HG03097 (cell line): ENCODE data around the gene ARMC8.
A peak's percentile ranks its signal among the peaks of the same experiment; 100 is the strongest.
"Not testable (repeated sequence)": the region's sequence is repeated elsewhere in the genome, so short reads cannot be mapped to it uniquely, and the experiment has no call there.

Experiments used
- ATAC-seq: cut with Tn5 transposase; IDR thresholded peaks from one replicate; pipeline ENCODE4 v1.9.1; 2021; ENCODE audit not compliant: unreplicated experiment, low FRiP score

ARMC8 gene

DNA sequence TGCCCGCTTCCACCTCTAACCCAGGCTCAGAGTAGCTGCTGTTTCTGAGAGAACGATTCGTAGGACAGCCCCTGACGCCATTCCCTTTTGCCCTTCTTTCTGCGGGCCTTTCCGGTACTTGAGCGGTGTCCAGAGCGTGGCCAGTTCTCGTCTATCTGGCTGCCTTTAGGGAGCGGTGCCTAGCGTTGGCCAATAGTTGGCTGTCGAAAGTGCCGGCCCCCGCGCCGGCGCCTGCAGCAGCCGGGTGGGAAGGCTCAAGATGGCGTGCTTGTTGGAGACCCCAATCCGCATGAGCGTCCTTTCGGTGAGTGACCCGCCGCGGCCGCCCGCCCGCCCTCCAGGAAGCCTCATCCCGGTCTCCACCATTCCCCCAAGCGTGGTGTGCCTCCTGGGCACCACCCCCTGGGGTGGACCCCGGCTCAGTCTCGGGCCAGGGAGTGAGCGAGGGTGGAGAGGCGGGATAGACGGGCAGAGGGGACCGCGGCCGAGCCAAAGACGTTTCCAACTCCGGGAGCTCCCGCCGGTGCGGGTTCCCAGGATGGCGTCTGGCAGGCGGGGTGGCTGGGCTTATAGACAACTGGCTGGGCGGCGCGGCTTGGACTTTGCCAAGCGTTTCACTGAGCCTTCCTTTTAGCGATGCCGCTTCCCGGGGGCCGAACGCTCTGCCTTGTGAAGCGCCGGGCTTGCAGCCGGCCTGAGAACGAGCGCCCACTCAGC lies at the start of gene ARMC8:
ARMC8 (plus strand) TSS at position 6 of the 717 bp plus-strand sequence; CDS start at position 260, 254 bp downstream.
- peak; percentile 52 for ATAC-seq

DNA sequence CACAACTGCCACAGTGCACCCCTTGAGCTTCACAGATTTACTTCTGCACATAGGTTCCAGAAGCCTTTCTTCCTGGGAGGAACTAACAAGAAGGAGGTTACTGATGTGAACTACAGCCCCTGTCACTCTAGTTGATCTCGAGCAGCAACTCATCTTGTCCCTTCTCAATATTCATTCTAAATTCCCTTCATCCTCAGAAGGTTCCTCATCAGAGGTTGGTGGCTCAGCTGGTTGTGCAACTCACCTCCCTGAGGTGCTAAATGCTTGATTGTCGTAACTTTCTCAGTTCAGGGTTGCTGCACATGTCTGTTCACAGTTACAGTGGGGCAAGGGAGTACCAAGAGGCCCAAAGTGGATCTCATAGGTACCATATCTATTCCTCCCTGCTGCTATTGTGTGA lies 49.2 kb upstream of the ARMC8 start:
- ATAC-seq = no peak

DNA sequence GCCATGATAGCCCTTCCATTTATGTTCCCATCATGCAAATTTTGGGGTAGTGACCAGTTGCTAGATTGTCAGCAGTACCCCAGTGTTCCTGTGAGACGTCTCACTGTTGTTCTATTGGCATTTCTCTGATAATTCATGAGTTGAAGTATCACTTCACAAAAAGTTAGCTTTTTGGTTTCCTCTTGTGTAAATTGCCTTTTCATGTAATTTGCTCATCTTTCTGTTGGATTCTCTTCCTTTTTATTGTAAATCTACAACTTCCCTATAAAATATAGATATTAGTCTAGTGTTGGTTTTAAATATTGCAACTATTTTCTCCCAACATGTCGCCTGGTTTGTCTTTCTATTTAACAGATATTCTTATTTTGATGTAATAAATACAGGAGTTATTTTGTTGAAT lies 47.4 kb upstream of the ARMC8 start:
- ATAC-seq = no peak

DNA sequence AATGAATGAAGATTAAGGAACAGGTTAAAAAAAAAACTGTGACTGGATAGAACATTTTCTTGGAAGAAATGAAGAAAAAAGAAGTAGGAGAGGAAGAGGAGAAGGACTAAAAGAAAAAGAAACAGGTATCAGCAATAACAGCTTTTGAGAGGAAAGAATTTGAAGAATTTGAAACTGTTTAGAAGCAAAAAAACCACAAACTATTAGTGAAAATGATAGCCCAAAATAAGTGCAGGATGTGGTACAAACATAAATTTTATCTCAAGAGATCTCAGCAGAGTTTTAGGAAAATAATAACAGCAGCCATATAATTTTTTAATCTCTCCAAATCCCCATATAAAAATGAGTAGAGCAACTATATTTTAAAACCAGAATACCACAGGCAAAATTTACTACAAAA lies 46.2 kb upstream of the ARMC8 start:
- ATAC-seq = no peak

DNA sequence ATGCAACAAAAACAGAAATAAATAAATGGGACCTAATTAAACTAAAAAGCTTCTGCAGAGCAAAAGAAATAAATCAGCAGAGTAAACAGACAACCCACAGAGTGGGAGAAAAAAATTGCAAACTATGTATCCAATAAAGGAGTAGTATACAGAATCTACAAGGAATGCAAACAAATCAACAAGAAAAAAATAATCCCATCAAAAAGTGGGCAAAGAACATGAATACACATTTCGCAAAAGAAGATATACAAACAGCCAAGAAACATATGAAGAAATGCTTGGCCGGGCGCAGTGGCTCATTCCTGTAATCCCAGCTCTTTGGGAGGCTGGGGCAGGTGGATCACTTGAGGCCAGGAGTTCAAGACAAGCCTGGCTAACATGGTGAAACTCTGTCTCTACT lies 44.9 kb upstream of the ARMC8 start:
- ATAC-seq = not testable (repeated sequence)

- ATAC-seq = no peak
These were observed 38.6 kb upstream of the ARMC8 start for GRCh38 chr3:138148503-138148902.

- ATAC-seq = no peak
These were observed 32.6 kb upstream of the ARMC8 start for GRCh38 chr3:138154534-138154933.

- no peak for ATAC-seq
These were observed 29.4 kb upstream of the ARMC8 start for GRCh38 chr3:138157743-138158142.

DNA sequence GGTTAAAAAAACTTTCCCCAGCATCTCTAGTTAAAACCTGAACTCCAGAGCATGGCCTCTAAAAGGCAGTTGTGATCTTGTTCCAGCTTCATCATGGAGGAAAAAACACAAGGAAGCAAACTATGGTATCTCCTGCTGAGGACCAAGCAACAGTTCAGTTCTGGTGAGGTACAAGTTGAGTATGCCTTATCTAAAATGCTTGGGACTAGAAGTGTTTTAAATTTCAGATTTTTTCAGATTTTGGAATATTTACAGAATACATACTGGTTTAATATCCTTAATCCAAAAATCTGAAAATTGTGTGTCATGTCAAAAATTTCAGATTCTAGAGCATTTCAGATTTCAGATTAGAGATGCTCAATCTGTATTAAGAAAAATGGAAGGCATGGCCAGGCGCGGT lies 22.0 kb upstream of the ARMC8 start:
- no peak for ATAC-seq

DNA sequence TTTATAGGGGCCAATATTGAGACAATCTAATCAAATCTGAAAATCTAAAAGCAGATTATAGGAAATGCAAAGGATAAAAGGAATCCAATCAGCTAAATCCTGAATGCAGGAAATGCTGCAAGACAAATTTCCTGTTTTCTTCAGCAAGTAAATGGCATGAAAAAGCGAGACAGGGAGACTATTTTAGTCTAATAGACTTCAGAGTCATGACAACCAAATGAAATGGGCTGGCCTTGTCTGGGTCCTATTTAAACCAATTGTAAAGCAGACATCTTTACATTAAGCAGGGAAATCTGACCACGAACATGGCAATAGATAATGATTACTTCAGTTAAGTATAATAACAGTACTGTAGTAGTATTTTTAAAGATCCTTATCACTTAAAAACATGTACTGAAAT lies 14.5 kb upstream of the ARMC8 start:
- ATAC-seq = no peak

- ATAC-seq = no peak
These were observed 13.2 kb upstream of the ARMC8 start for GRCh38 chr3:138173769-138174420.

DNA sequence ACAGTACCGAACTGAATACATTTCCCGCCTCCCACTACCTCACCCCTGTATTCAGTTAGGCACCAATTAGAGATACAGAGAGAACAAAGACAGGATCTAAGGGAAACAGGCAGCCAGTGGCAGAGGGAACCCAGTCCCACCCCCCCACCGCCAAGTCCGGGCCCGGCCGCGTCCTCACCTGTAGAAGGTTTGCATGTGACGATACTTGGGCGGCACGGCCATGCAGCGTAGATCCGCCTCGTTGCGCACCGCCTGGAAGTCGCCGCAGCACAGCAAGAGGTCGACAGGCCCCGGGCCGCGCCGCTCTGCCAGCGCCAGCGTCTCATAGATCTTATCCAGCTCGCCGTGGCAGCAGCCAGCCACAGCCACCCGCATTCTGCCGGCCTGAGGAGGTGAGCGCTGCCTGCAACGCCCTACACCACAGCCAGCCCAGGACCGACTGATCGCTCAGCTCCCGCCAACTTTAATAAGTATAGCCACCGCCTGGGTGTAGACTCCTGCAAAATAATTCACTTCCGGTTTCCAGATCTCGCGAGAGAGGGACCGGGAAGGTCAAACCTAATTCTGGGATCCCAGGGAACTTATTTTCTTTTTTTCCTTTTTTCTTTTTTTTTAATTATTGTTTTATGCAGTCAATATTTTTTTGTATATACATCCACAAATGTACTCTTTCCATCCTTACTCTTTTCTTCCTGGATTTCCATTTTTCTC lies 12.5 kb upstream of the ARMC8 start, which contains the start of gene DBR1:
DBR1 (minus strand) TSS at position 501 of the 711 bp plus-strand sequence; CDS start at position 375, 126 bp downstream.
- ATAC-seq = peak; percentile 84

- ATAC-seq = peak; percentile 48
These were observed 6.6 kb upstream of the ARMC8 start for GRCh38 chr3:138180375-138181029.

DNA sequence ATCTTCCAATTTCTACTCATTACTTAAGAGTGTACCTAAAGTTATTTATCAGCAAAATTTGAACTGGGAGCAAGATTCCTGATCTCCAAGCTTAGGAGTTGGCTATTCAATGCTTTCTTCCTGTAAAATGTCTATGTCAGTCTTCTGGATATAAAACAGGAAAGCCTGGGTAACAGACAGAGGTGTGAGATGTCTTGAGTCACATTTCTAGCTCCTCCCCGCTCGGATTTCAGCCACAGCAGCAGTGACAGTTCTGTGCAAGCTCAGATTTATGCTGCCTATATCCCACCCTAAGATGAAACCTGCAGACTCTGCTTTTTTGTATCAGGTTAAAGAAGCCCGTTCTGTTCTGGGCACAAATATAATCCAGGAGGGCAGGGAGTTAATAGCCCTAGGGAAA lies 2.1 kb upstream of the ARMC8 start:
- no peak for ATAC-seq

- no peak for ATAC-seq
These were observed 880 bp upstream of the ARMC8 start for GRCh38 chr3:138186221-138186620.

GRCh38 chr3:138186803-138187295 lies 252 bp upstream of the ARMC8 start:
- peak; percentile 91 for ATAC-seq

DNA sequence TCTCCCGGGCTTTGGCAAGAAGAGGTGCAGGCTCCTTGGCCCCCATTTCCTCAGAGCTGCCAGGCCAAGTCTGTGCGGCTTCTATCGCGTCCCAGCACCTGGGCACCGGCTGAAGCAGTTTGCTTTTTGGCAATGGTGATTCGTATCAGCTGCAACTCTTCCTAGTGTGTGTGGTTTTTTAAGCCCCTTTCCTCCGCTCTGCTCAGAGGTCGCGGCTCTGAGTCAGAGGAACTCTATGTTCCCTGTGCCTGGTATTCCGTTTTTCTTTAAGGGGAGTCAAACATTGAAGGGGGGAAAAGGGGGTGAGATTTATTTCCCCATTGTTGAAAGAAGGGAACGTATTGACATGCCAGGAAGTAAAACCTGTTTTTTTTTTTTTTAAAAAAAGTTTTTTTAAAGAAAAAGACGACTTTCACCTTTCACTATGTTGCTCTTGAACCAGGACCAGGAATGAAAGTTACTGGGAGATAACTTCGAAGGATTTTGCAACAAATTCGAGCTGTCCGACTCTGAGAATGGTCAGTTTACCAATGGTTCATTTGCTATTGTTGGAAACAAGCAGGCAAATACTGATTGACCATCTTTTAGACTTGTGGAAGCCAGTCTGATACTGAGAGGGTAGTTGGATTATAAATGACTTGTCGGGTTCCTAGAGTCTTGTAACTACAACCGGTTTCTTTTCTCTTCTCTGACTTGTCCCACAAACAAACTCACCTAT lies 1.1 kb downstream of the ARMC8 start:
- no peak for ATAC-seq

- no peak for ATAC-seq
These were observed 8.4 kb downstream of the ARMC8 start for GRCh38 chr3:138195481-138195880.

- ATAC-seq = no peak
These were observed 8.9 kb downstream of the ARMC8 start for GRCh38 chr3:138196023-138196422.

- ATAC-seq = no peak
These were observed 10.0 kb downstream of the ARMC8 start for GRCh38 chr3:138197058-138197457.
